ENCODE results near the gene DLG1.

DNA sequence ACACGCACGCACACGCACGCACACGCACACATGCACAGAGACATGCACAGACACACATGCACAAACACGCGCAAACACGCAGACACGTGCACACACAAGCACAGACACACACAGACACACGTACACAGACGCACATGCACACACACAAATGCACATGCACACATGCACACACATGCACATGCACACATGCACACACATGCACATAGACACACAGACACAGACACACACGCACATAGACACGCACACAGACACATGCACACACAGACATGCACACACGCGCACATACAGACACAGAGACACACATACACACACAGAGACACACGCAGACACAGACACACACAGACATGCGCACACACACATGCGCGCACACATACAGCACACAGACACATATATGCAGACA is 303.4 kb downstream of the DLG1 start:
- TF ChIP-seq EZH2phosphoT487 (IDR thresholded peaks at IDR 0.05; ENCODE audit: low read length) (no peak), EZH2 (optimal IDR thresholded peaks at IDR 0.05; ENCODE audit: low read depth, low read length) (no peak)
- TF ChIP-seq, protein P1, sequence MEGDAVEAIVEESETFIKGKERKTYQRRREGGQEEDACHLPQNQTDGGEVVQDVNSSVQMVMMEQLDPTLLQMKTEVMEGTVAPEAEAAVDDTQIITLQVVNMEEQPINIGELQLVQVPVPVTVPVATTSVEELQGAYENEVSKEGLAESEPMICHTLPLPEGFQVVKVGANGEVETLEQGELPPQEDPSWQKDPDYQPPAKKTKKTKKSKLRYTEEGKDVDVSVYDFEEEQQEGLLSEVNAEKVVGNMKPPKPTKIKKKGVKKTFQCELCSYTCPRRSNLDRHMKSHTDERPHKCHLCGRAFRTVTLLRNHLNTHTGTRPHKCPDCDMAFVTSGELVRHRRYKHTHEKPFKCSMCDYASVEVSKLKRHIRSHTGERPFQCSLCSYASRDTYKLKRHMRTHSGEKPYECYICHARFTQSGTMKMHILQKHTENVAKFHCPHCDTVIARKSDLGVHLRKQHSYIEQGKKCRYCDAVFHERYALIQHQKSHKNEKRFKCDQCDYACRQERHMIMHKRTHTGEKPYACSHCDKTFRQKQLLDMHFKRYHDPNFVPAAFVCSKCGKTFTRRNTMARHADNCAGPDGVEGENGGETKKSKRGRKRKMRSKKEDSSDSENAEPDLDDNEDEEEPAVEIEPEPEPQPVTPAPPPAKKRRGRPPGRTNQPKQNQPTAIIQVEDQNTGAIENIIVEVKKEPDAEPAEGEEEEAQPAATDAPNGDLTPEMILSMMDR (IDR thresholded peaks at IDR 0.05; ENCODE audit: low read length), result no peak

Measured in MM.1S (cell line).